Upper lobe of left lung (tissue), 4 donors: ENCODE data around the gene ITGA5.

Experiments
- EP300 ChIP-seq, 4 donors: sonication (generic); formaldehyde crosslinking; IDR thresholded peaks; one replicate each; pipeline ENCODE4 v1.5.1; 2017; ENCODE audit warnings: antibody characterized with exemption in 4 of 4, control low read depth in 2 of 4
- POLR2A ChIP-seq, 4 donors: fragments of 450-650 bp; IDR thresholded peaks; one replicate each; pipeline ENCODE4 v1.5.1; 2016 to 2017; ENCODE audit warnings: antibody characterized with exemption in 4 of 4, mild to moderate bottlenecking in 2 of 4
- POLR2AphosphoS5 ChIP-seq, 2 donors: sonication (generic); formaldehyde crosslinking; IDR thresholded peaks; one replicate each; pipeline ENCODE4 v1.5.1; 2017; ENCODE audit warnings: antibody characterized with exemption in 2 of 2
- TF ChIP-seq, protein P1 (sequence below), 6 experiments: fragments of 450-650 bp in 4 of 6; fragments of 200-600 bp in 2 of 6; sonication (generic) in 2 of 6; IDR thresholded peaks; one replicate each; pipeline ENCODE4 v1.5.1; 2016 to 2019; ENCODE audit warnings: antibody characterized with exemption in 6 of 6

DNA sequence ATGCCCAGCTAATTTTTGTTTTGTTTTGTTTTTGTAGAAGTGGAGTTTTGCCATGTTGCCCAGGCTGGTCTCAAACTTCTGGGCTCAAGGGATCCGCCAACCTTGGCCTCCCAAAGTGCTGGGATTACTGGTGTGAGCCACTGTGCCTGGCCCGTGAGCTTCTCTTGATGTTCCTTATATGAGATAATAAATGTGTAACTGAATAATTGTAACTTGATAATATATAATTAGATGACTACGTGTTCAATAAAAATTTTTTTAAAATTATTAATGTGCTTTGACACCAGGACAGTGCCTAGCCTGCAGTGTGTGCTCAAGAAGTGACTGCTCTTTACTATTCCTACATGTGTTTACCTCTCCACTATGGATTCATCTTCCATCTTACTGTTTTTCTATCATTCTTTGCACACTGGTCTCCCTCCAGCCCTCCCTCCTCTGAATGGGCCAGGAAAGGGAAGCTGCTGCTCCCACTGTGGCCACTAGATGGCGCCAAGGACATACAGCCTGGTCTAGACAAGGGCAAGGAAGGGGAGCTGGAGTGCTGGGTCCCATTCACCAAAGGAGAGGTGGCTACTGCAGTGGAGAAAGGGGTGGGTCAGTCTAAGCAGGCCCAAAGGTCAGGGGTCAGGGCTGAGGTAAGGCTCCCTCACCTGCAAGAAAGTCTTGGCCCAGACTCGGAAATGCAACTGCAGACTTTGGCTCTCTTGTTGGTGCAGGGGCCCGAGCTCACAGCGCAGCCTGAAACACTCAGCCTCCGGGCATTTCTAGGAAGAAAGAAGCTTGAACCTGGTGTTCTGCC lies 19.9 kb downstream of the ITGA5 start:
- TF ChIP-seq, protein P1, sequence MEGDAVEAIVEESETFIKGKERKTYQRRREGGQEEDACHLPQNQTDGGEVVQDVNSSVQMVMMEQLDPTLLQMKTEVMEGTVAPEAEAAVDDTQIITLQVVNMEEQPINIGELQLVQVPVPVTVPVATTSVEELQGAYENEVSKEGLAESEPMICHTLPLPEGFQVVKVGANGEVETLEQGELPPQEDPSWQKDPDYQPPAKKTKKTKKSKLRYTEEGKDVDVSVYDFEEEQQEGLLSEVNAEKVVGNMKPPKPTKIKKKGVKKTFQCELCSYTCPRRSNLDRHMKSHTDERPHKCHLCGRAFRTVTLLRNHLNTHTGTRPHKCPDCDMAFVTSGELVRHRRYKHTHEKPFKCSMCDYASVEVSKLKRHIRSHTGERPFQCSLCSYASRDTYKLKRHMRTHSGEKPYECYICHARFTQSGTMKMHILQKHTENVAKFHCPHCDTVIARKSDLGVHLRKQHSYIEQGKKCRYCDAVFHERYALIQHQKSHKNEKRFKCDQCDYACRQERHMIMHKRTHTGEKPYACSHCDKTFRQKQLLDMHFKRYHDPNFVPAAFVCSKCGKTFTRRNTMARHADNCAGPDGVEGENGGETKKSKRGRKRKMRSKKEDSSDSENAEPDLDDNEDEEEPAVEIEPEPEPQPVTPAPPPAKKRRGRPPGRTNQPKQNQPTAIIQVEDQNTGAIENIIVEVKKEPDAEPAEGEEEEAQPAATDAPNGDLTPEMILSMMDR (IDR thresholded peaks at IDR 0.05) = peak; percentile 92 to 99 (median 94)
- no peak for TF ChIP-seq POLR2AphosphoS5 (IDR thresholded peaks at IDR 0.05)
- peak in 1 of 4 donors; percentile 8 for TF ChIP-seq POLR2A (IDR thresholded peaks at IDR 0.05)
- TF ChIP-seq EP300 (IDR thresholded peaks at IDR 0.05) = no peak
